ENCODE measurements around the gene FAM25A.

GRCh38 chr10:86992456-86992855 is 27.6 kb upstream of the FAM25A start:
- TF ChIP-seq CTCF (IDR thresholded peaks at IDR 0.05) (no peak), USF1 (IDR thresholded peaks at IDR 0.05; ENCODE audit: borderline replicate concordance, low read depth) (no peak)
